NB4 (cell line): ENCODE data around the gene STARD10.

Experiments used
- CTCF ChIP-seq: IDR thresholded peaks from one replicate; pipeline ENCODE4 v1.5.1; 2012; ENCODE audit warnings: low read depth, low read length
- MAX ChIP-seq: IDR thresholded peaks from 2 replicates; pipeline ENCODE4 v1.6.1; 2011; ENCODE audit warnings: low read depth, low read length
- MYC ChIP-seq: IDR thresholded peaks from 2 replicates; pipeline ENCODE4 v1.6.1; 2011; ENCODE audit warnings: low read depth, low read length
- POLR2A ChIP-seq: IDR thresholded peaks from 2 replicates; pipeline ENCODE4 v1.6.1; 2011; ENCODE audit warnings: mild to moderate bottlenecking; ENCODE audit not compliant: insufficient read length; ENCODE audit errors: extremely low read depth

DNA sequence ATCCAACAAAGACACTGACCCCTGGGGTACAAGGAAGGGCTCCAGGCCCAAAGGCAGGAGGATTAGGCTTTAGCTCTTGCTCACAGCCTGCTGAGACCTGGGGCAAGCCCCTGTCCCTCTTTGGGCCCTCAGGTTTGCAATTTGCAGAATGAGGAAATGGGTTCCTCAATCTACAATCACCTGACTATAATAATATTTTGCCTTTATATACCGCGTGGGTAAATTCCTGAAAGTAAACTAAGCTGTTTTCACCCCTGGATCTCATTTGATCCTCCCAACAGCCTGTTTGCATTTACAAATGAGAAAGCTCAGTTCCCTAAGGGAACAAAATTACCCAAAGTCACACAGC lies 797 bp downstream of the STARD10 start:
- no peak for TF ChIP-seq CTCF
- no peak for TF ChIP-seq POLR2A
- no peak for TF ChIP-seq MAX
- no peak for TF ChIP-seq MYC
